ENCODE measurements around the gene APOLD1. TPM values are rescaled to one million over a fixed set of nuclear protein-coding genes. Genes with fewer than 3 reads are reported as not detected.
"Not testable (repeated sequence)": the region's sequence is repeated elsewhere in the genome, so short reads cannot be mapped to it uniquely, and the experiment has no call there.

Gene APOLD1
- total RNA-seq, 2 donors from 2014 or later, result 1.8 to 3.2 TPM

GRCh38 chr12:12804011-12804410 lies 18.6 kb downstream of the APOLD1 start:
- DNase-seq, result no peak
- Histone ChIP-seq H3K27ac (ENCODE audit: low read depth, low read length) (no peak overlapping the region), H3K4me3 (ENCODE audit: low read length) (no peak overlapping the region), H3K27me3 (ENCODE audit: control insufficient read depth, insufficient read depth, low read length, poor library complexity, severe bottlenecking) (no peaks in the 10 kb centered on the region), H3K36me3 (ENCODE audit: control insufficient read depth, insufficient read depth, low read length) (no peaks in the 10 kb centered on the region), H3K9ac (ENCODE audit: extremely low read depth, low read length, poor library complexity, severe bottlenecking) (no peak overlapping the region), H3K9me3 (ENCODE audit: control insufficient read depth, low read length) (peaks cover 5% of the 10 kb centered on the region), H3K4me1 (ENCODE audit: control insufficient read depth, insufficient read depth, low read length) (peaks cover 3% of the 10 kb centered on the region)
- no peak for TF ChIP-seq CTCF (conservative IDR thresholded peaks at IDR 0.05)
- Mint-ChIP-seq H3K36me3 (ENCODE audit: low read depth) (no peaks in the 10 kb centered on the region), H3K27me3 (ENCODE audit: insufficient read depth) (no peaks in the 10 kb centered on the region), H3K4me3 (no peak overlapping the region), H3K27ac (no peak overlapping the region), H3K9me3 (no peaks in the 10 kb centered on the region), H3K4me1 (peaks cover 48% of the 10 kb centered on the region)
- 90 to 95% methylated on average over 4 to 6 of the region's 6 CpGs for WGBS, 2 experiments (ENCODE audit: insufficient coverage in 1 of 2, insufficient read length in 1 of 2)

- Mint-ChIP-seq H3K4me1 (peaks cover 44% of the 10 kb centered on the region), H3K27ac (no peak overlapping the region), H3K4me3 (no peak overlapping the region), H3K27me3 (ENCODE audit: insufficient read depth) (no peaks in the 10 kb centered on the region), H3K36me3 (ENCODE audit: low read depth) (no peaks in the 10 kb centered on the region), H3K9me3 (no peaks in the 10 kb centered on the region)
- no peaks in the 10 kb centered on the region for H3K36me3 ChIP-seq (ENCODE audit: control insufficient read depth, insufficient read depth, low read length)
- 76 to 78% methylated on average over 3 to 6 of the region's 6 CpGs for WGBS, 2 experiments (ENCODE audit: insufficient coverage in 1 of 2, insufficient read length in 1 of 2)
- no peak for DNase-seq
- no peak overlapping the region for H3K27ac ChIP-seq (ENCODE audit: low read depth, low read length)
- H3K4me3 ChIP-seq (ENCODE audit: low read length), result no peak overlapping the region
- peaks cover 3% of the 10 kb centered on the region for H3K4me1 ChIP-seq (ENCODE audit: control insufficient read depth, insufficient read depth, low read length)
- no peaks in the 10 kb centered on the region for H3K27me3 ChIP-seq (ENCODE audit: control insufficient read depth, insufficient read depth, low read length, poor library complexity, severe bottlenecking)
- no peak overlapping the region for H3K9ac ChIP-seq (ENCODE audit: extremely low read depth, low read length, poor library complexity, severe bottlenecking)
- H3K9me3 ChIP-seq (ENCODE audit: control insufficient read depth, low read length), result peaks cover 5% of the 10 kb centered on the region
- no peak for TF ChIP-seq CTCF (conservative IDR thresholded peaks at IDR 0.05)
Observed at GRCh38 chr12:12804432-12804886, 19.0 kb downstream of the APOLD1 start.

- Mint-ChIP-seq H3K36me3 (ENCODE audit: low read depth) (no peaks in the 10 kb centered on the region), H3K27ac (no peak overlapping the region), H3K4me3 (no peak overlapping the region), H3K4me1 (peaks cover 44% of the 10 kb centered on the region), H3K27me3 (ENCODE audit: insufficient read depth) (no peaks in the 10 kb centered on the region), H3K9me3 (no peaks in the 10 kb centered on the region)
- Histone ChIP-seq H3K27ac (ENCODE audit: low read depth, low read length) (no peak overlapping the region), H3K4me3 (ENCODE audit: low read length) (no peak overlapping the region), H3K4me1 (ENCODE audit: control insufficient read depth, insufficient read depth, low read length) (peaks cover 9% of the 10 kb centered on the region), H3K9me3 (ENCODE audit: control insufficient read depth, low read length) (no peaks in the 10 kb centered on the region), H3K9ac (ENCODE audit: extremely low read depth, low read length, poor library complexity, severe bottlenecking) (no peak overlapping the region), H3K27me3 (ENCODE audit: control insufficient read depth, insufficient read depth, low read length, poor library complexity, severe bottlenecking) (no peaks in the 10 kb centered on the region), H3K36me3 (ENCODE audit: control insufficient read depth, insufficient read depth, low read length) (no peaks in the 10 kb centered on the region)
- no peak for TF ChIP-seq CTCF (conservative IDR thresholded peaks at IDR 0.05)
- no peak for DNase-seq
- WGBS, 2 experiments (ENCODE audit: insufficient coverage in 1 of 2, insufficient read length in 1 of 2), result 74 to 83% methylated on average over 6 of the region's 8 CpGs
Observed at GRCh38 chr12:12806784-12807516, 21.5 kb downstream of the APOLD1 start.

- H3K4me1 ChIP-seq (ENCODE audit: control insufficient read depth, insufficient read depth, low read length); H3K27me3 ChIP-seq (ENCODE audit: control insufficient read depth, insufficient read depth, low read length, poor library complexity, severe bottlenecking); H3K36me3 ChIP-seq (ENCODE audit: control insufficient read depth, insufficient read depth, low read length); H3K27ac ChIP-seq (ENCODE audit: low read depth, low read length); H3K9ac ChIP-seq (ENCODE audit: extremely low read depth, low read length, poor library complexity, severe bottlenecking); H3K36me3 Mint-ChIP-seq (ENCODE audit: low read depth); H3K4me3 ChIP-seq (ENCODE audit: low read length); H3K9me3 Mint-ChIP-seq; H3K4me3 Mint-ChIP-seq; DNase-seq; H3K27ac Mint-ChIP-seq; H3K27me3 Mint-ChIP-seq (ENCODE audit: insufficient read depth); H3K9me3 ChIP-seq (ENCODE audit: control insufficient read depth, low read length): not testable (repeated sequence)
- peaks cover 44% of the 10 kb centered on the region for H3K4me1 Mint-ChIP-seq
- WGBS, 2 experiments (ENCODE audit: insufficient coverage in 1 of 2, insufficient read length in 1 of 2), result 98% methylated on average over 2 of the region's 3 CpGs; no CpG with 5 or more reads in 1 of the 2 experiments
Observed at GRCh38 chr12:12807517-12807903, 22.1 kb downstream of the APOLD1 start.
